ENCODE measurements around the gene RNASEL.

Gene RNASEL

GRCh38 chr1:182626527-182626926, 37.5 kb upstream of the RNASEL start:
- H3K27ac ChIP-seq = no peak overlapping the region
- TF ChIP-seq, protein P1, sequence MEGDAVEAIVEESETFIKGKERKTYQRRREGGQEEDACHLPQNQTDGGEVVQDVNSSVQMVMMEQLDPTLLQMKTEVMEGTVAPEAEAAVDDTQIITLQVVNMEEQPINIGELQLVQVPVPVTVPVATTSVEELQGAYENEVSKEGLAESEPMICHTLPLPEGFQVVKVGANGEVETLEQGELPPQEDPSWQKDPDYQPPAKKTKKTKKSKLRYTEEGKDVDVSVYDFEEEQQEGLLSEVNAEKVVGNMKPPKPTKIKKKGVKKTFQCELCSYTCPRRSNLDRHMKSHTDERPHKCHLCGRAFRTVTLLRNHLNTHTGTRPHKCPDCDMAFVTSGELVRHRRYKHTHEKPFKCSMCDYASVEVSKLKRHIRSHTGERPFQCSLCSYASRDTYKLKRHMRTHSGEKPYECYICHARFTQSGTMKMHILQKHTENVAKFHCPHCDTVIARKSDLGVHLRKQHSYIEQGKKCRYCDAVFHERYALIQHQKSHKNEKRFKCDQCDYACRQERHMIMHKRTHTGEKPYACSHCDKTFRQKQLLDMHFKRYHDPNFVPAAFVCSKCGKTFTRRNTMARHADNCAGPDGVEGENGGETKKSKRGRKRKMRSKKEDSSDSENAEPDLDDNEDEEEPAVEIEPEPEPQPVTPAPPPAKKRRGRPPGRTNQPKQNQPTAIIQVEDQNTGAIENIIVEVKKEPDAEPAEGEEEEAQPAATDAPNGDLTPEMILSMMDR (IDR thresholded peaks at IDR 0.05) = no peak
- no peak for TF ChIP-seq ZFX (IDR thresholded peaks at IDR 0.05; ENCODE audit: borderline replicate concordance)

- TF ChIP-seq, protein P1 (IDR thresholded peaks at IDR 0.05) = no peak
- TF ChIP-seq ZFX (IDR thresholded peaks at IDR 0.05; ENCODE audit: borderline replicate concordance) = no peak
Observed at GRCh38 chr1:182625719-182626504, 36.9 kb upstream of the RNASEL start.

GRCh38 chr1:182625024-182625423, 36.0 kb upstream of the RNASEL start:
- TF ChIP-seq, protein P1 (IDR thresholded peaks at IDR 0.05) = no peak
- TF ChIP-seq ZFX (IDR thresholded peaks at IDR 0.05; ENCODE audit: borderline replicate concordance) = no peak
- H3K27ac ChIP-seq = no peak overlapping the region

More at GRCh38 chr1:182625719-182626504, 36.9 kb upstream of the RNASEL start:
- no peak overlapping the region for H3K27ac ChIP-seq

GRCh38 chr1:182624577-182624976, 35.5 kb upstream of the RNASEL start:
- TF ChIP-seq ZFX (IDR thresholded peaks at IDR 0.05; ENCODE audit: borderline replicate concordance) = no peak
- TF ChIP-seq, protein P1 (IDR thresholded peaks at IDR 0.05) = no peak
- H3K27ac ChIP-seq = no peak overlapping the region

GRCh38 chr1:182622901-182623528, 34.0 kb upstream of the RNASEL start:
- no peak overlapping the region for H3K27ac ChIP-seq
- no peak for TF ChIP-seq ZFX (IDR thresholded peaks at IDR 0.05; ENCODE audit: borderline replicate concordance)
- TF ChIP-seq, protein P1 (IDR thresholded peaks at IDR 0.05) = no peak

GRCh38 chr1:182621906-182622305, 32.9 kb upstream of the RNASEL start:
- H3K27ac ChIP-seq = no peak overlapping the region
- TF ChIP-seq, protein P1 (IDR thresholded peaks at IDR 0.05) = no peak
- no peak for TF ChIP-seq ZFX (IDR thresholded peaks at IDR 0.05; ENCODE audit: borderline replicate concordance)

All from 22Rv1 (cell line).